Activated CD8-positive, alpha-beta memory T cell treated with anti-CD3 and anti-CD28 coated beads, Interleukin-2, amount 50 U/mL, for 24 hours (primary cell): Measurements from ENCODE around the gene SHMT1.
"Not testable (repeated sequence)": the region's sequence is repeated elsewhere in the genome, so short reads cannot be mapped to it uniquely, and the experiment has no call there.

Experiments used
- DNase-seq: peaks from one replicate; pipeline ENCODE4 v3.0.0-alpha.2; 2020; ENCODE audit errors: extremely low read depth

SHMT1 gene

DNA sequence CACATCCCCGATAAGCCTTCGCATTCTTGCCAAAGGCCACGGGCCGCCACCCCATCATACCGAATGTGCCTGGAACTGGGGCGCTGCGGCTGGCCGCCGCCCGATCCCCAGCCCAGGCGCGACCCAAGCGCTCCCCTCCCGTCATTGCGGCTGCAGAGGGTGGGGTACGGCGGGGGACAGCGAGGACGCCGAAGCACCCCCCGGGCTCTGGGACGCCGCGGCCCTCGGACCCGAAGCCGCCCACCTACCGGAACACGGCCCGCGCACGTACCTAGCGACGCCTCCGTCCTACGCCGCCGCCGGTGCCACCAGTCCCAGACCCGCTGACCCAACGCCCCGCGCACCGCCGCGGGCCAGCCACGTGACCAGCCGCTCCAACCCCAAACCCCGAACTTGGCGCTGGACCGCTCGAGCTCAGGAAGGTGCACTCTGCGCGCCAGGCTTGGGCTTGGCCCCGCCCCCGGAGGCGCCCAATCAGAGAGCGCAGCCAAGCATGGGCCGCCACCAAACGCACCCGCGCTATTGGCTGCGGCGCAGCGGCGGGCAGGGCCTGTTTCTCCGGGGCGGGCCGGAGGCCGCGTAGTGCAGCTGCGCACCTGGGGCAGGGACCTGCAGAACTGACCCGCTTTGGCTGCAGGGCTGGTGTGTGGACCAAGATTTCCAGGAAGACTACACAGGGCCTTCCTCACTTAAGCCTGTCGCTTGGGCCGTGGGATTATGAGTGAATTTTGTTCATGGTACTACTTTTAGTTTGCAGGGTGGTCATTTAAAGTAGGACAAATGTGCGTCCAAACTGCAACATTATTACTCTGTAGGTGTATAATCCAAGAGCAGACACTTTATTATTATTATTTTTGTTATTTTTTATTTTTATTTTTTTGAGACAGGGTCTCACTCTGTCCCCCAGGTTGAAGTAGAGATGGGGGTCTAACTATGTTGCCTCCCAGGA is at the start of gene SHMT1:
Gene SHMT1 (minus strand): TSS at position 450 of the 949 bp plus-strand sequence. CDS start 7,569 bp downstream, outside the sequence.
- peak; percentile 71 for DNase-seq

DNA sequence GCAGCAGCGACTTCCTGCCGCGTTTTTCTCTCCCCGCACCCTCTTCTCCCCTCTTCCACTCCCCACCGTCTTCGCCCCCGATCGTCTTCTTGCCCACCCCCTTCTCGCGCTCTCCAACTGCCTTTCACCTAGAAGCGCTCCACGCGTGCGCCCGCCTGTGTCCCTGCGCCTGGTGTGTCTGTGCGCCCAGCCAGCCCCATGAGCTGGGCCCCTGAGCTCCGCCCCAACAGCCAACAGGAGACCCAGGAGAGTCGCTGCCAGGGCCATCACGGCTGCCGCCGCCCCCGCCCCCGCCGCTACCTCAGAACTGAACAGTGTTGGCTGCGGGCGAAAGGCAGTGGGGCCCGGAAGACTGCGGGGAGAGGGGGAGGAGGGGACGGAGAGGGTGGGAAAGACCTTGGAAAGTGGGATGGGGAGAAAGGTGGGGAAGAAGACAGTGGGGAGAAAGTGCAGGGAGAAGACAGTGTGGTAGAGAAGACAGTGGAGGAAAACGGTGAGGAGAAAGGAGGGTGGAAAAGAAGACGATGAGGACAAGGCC is 48.7 kb upstream of the SHMT1 start:
- not testable (repeated sequence) for DNase-seq

- not testable (repeated sequence) for DNase-seq
These were observed 48.1 kb upstream of the SHMT1 start for GRCh38 chr17:18411377-18411864.

GRCh38 chr17:18410736-18411135 is 47.4 kb upstream of the SHMT1 start:
- DNase-seq: not testable (repeated sequence)

DNA sequence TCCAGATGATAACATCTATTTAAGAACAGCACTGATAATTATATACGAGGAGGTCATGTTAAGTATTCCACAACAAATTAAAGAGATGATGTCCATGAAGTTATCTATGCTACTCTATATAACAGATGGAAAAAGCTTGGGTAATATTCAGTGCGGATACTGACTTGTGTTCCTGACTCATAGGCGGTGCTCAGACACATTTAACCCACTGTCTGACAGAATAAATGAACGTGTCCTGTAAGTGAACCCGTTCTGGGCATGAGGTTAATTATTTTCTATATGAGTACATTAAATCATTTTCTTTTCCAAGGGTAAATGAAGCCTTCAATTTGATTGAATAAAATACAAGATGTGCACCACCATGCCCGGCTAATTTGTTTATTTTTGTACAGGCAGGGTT is 46.0 kb upstream of the SHMT1 start:
- not testable (repeated sequence) for DNase-seq

DNA sequence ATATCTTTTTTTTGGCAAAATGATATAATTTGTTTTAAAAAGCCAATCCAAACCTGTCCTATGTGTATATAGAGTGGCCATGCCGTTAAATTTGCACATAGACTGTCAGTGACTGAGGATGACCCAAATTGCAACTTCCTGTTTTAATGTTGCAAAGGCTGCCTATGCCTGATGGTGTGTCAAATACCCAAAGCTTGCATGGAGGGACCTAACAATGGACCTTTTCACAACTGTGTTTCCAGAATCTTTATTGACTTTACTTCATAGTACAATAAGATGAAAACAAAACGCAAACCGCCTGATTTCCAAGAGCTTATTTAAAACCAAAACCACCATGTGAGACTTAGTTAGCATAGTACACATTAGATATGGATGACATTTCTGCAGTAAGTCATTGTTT is 45.6 kb upstream of the SHMT1 start:
- DNase-seq: not testable (repeated sequence)

DNA sequence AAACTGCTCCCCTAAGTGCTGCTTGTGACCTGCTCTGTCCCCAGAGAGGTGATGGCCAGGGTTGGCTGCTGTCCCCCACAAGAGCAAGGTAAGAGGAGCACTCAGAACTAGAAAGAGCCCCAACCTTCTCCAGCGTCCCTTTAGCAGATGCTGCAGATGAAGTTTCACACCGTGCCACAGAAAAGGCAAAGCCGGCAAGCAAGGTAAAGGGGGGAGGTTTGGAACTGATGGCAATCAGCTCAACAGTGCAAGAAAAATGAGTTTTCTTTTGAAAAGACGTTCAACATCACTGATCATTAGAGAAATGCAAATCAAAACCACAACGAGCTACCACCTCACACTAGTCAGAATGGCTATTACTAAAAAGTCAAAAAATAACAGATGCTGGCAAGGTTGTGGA is 40.3 kb upstream of the SHMT1 start:
- not testable (repeated sequence) for DNase-seq

GRCh38 chr17:18403166-18403565 is 39.8 kb upstream of the SHMT1 start:
- DNase-seq: not testable (repeated sequence)

DNA sequence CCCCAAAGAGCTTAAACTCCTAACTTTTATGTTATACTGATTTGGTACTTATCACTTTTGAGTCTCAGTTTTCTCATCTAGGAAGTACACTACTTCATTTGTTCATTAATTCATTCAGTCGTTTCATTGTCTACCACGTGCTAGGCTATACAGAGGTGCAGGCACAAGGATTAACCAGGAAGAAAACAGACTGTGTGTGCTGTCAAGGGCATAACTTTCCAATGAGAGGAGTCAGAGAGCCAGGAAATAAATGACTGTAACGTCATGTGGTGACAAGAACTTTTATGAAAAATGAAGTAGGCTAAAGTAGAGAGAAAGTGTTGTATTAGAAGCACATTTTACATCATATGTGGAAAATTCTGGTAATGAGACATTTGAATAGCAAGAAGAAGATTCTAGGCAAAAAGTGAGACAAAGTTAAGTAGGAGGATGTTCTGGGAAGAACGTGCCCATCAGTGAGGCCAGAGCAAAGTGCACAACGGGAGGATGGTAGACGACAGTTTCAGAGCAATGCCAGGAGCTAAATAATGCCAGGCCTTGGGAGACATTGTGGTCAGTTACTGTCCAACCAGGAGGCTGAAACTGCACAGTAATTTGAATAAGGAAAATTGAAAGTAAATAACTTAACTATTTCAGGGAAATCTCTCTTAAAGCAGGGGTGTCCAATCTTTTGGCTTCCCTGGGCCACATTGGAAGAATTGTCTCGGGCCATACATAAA is 38.7 kb upstream of the SHMT1 start:
- DNase-seq: not testable (repeated sequence)

GRCh38 chr17:18388728-18389127 is 25.4 kb upstream of the SHMT1 start:
- not testable (repeated sequence) for DNase-seq

GRCh38 chr17:18388266-18388665 is 24.9 kb upstream of the SHMT1 start:
- DNase-seq: not testable (repeated sequence)

- DNase-seq: not testable (repeated sequence)
These were observed 24.2 kb upstream of the SHMT1 start for GRCh38 chr17:18387583-18387982.

DNA sequence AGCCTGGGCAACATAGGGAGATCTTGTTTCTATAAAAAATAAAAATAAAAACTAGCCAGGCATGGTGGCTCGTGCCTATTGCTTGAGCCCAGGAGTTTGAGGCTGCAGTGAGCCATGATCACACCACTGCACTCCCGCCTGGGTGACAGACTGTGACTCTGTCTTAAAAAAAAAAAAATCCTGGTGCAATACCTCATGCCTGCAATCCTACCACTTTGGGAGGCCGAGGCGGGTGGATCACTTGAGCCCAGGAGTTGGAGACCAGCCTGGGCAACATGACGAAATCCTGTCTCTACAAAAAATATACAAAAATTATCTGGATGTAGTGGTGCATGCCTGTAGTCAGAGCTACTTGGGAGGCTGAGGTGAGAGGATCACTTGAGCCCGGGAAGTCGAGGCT is 20.9 kb upstream of the SHMT1 start:
- not testable (repeated sequence) for DNase-seq

DNA sequence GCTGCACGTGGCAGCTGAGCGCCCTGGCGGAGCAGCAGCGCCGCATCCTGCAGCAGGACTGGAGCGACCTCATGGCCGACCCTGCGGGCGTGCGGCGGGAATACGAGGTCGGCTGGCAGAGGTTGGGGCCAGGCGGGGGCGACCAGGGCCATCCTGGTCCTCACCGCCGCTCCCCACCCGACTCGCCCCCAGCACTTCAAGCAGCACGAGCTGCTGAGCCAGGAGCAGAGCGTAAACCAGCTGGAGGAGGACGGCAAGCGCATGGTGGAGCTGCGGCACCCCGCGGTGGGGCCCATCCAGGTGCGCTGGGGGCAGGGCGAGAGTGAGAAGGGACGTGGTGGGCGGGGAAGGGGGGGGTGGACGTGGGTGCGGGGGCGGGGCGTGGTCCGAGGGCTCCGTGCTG is 19.7 kb upstream of the SHMT1 start:
- DNase-seq: not testable (repeated sequence)

GRCh38 chr17:18382441-18383078 is 19.2 kb upstream of the SHMT1 start:
- no peak for DNase-seq

GRCh38 chr17:18381953-18382245 is 18.5 kb upstream of the SHMT1 start:
- DNase-seq: no peak

- DNase-seq: no peak
These were observed 18.0 kb upstream of the SHMT1 start for GRCh38 chr17:18381158-18381952.

GRCh38 chr17:18380471-18381157 is 17.3 kb upstream of the SHMT1 start:
- DNase-seq: no peak

GRCh38 chr17:18379246-18380146 is 16.1 kb upstream of the SHMT1 start:
- DNase-seq: no peak
